MCF 10A (cell line): ENCODE measurements around the gene ELOVL7. TPM values are rescaled to one million over a fixed set of nuclear protein-coding genes. Genes with fewer than 3 reads are reported as not detected.

Source experiments
- BruUV-seq: library from RNA; stranded (reverse); fragments of 400-500 nt; replicated peaks from 2 replicates; lab custom pipeline; 2021; lab: Mats Ljungman, UMichigan
- CTCF ChIA-PET: fragments of 300-600 bp; sonication (Branson Sonifier 250); formaldehyde crosslinking; extraction: SDS; loops from one replicate; lab custom pipeline; 2021; ENCODE audit warnings: antibody characterized with exemption, inconsistent platforms; lab: Yijun Ruan, JAX
- POLR2A ChIA-PET: fragments of 300-600, 350-650 bp; sonication (Branson Sonifier 250); formaldehyde crosslinking; extraction: SDS; loops from one replicate; lab custom pipeline; 2020; ENCODE audit warnings: antibody characterized with exemption, inconsistent platforms; lab: Yijun Ruan, JAX
- DNase-seq: peaks from one replicate; pipeline ENCODE4 v3.0.0-alpha.2; 2018; ENCODE audit not compliant: unreplicated experiment
- H3K27ac Mint-ChIP-seq: one replicate; pipeline ENCODE4 v1.8.0; 2022; ENCODE audit warnings: mild to moderate bottlenecking, low read depth, mixed read lengths; ENCODE audit not compliant: unreplicated experiment
- H3K27me3 Mint-ChIP-seq: one replicate; pipeline ENCODE4 v1.8.0; 2022; ENCODE audit warnings: mixed read lengths; ENCODE audit not compliant: insufficient read depth, unreplicated experiment
- H3K36me3 Mint-ChIP-seq: one replicate; pipeline ENCODE4 v1.8.0; 2022; ENCODE audit warnings: mild to moderate bottlenecking, moderate library complexity, mixed read lengths; ENCODE audit not compliant: insufficient read depth, unreplicated experiment
- H3K4me1 Mint-ChIP-seq: one replicate; pipeline ENCODE4 v1.8.0; 2022; ENCODE audit warnings: mixed read lengths; ENCODE audit not compliant: insufficient read depth, unreplicated experiment
- H3K4me3 Mint-ChIP-seq: one replicate; pipeline ENCODE4 v1.8.0; 2022; ENCODE audit warnings: mild to moderate bottlenecking, moderate library complexity, mixed read lengths; ENCODE audit not compliant: unreplicated experiment
- H3K9me3 Mint-ChIP-seq: one replicate; pipeline ENCODE4 v1.8.0; 2022; ENCODE audit warnings: mixed read lengths; ENCODE audit not compliant: unreplicated experiment
- intact Hi-C: fragments of 100-400 bp; cut with micrococcal nuclease; formaldehyde crosslinking; loops from 2 replicates; pipeline ENCODE4 v1.14.1; 2022
- total RNA-seq: library from RNA; stranded (reverse); gene quantifications from 2 replicates; pipeline ENCODE4 v1.2.3, GENCODE V29; 2022
- TF ChIP-seq, protein P1 (sequence below): fragments of 200-600 bp; IDR thresholded peaks from one replicate; pipeline ENCODE4 v1.8.0; 2022; ENCODE audit warnings: antibody characterized with exemption, mild to moderate bottlenecking; ENCODE audit not compliant: unreplicated experiment

Gene ELOVL7
- total RNA-seq, 1 experiment from 2014 or later = 10.3 TPM

DNA sequence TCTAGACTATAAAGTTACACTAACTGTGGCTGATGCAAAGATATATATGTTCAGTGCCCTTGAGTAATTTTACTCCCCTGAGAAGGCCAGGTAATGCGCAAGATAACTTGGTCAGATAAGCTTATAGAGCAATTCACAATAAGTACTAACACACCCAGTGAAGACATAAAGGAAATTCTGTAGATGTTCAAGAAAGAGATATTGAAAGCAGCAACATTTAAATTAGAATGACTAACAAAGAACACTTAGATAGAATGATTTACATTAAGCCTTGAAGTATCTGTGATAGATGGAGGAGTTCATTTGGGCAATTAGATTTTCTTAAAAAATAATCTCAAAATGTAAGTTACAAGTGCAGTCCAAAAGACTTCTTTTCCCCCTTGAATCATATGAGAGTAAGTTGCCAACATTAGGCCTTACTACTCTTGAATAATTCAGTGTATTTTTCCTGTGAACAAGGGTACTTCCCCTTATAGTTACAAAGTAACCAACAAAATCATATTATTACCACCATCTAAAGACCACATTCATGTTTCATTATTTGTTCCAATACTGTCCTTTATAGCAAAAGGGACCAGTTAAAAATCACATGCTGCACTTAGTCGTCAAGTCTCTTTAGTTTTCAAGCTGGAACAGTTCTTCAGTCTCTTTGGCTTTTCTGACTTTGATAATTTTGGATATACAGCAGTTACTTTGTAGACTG is 44.4 kb upstream of the ELOVL7 start:
- Mint-ChIP-seq H3K4me1 (no peaks in the 10 kb centered on the region), H3K27ac (no peak overlapping the region), H3K4me3 (no peak overlapping the region), H3K9me3 (no peaks in the 10 kb centered on the region), H3K36me3 (peaks cover 12% of the 10 kb centered on the region), H3K27me3 (no peaks in the 10 kb centered on the region)
- no peak for DNase-seq
- intact Hi-C loops = no loop called here
- ChIA-PET POLR2A (no interaction called here), CTCF (no interaction called here)
- TF ChIP-seq, protein P1, sequence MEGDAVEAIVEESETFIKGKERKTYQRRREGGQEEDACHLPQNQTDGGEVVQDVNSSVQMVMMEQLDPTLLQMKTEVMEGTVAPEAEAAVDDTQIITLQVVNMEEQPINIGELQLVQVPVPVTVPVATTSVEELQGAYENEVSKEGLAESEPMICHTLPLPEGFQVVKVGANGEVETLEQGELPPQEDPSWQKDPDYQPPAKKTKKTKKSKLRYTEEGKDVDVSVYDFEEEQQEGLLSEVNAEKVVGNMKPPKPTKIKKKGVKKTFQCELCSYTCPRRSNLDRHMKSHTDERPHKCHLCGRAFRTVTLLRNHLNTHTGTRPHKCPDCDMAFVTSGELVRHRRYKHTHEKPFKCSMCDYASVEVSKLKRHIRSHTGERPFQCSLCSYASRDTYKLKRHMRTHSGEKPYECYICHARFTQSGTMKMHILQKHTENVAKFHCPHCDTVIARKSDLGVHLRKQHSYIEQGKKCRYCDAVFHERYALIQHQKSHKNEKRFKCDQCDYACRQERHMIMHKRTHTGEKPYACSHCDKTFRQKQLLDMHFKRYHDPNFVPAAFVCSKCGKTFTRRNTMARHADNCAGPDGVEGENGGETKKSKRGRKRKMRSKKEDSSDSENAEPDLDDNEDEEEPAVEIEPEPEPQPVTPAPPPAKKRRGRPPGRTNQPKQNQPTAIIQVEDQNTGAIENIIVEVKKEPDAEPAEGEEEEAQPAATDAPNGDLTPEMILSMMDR = no peak
- BruUV-seq = no TSS peak

DNA sequence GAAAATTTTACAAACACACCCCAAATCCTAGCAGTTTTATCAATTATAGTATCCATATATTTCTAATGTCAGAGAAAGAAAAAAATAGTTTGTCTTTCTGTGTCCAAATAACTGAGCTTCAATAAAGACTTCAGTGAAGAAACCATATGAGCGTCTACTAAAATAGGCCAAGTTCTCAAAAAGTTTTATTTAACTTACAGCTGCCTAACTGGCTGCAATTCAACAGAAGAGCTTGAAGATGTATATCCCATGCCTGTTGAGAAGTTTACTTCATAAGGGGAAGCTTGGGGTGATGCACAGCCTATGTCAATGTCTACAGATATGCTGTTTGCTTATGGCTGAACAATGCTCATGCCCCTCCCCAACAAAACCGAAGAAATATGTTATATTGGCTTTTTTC is 43.7 kb upstream of the ELOVL7 start:
- no TSS peak for BruUV-seq
- no peak overlapping the region for H3K27ac Mint-ChIP-seq
- peaks cover 7% of the 10 kb centered on the region for H3K36me3 Mint-ChIP-seq
- no peaks in the 10 kb centered on the region for H3K9me3 Mint-ChIP-seq
- ChIA-PET POLR2A (no interaction called here), CTCF (interaction anchor here (1.2 kb wide), 1 partner anchor 40 kb away, joined by 3 read pairs; no protein-coding TSS in a partner anchor)
- H3K4me3 Mint-ChIP-seq = no peak overlapping the region
- no peaks in the 10 kb centered on the region for H3K4me1 Mint-ChIP-seq
- H3K27me3 Mint-ChIP-seq = no peaks in the 10 kb centered on the region
- TF ChIP-seq, protein P1 = no peak
- intact Hi-C loops = no loop called here
- no peak for DNase-seq

DNA sequence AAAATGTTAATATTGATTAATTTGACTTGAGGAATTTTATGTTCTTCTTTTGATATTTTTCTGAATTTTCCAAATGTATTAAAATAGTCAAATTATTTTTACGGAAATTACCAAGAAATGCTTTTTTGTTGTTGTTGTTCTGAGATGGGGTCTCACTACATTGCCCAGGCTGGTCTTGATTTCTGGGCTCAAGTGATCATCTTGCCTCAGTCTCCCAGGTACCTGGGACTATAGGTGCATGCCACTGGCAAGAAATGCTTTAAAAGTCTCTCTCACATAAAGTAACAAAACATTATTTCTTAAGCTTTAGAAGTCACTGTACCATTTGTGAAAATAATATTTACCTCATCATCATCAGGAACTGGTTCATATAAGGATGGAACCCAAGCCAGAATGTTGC is 43.0 kb upstream of the ELOVL7 start:
- CTCF ChIA-PET = interaction anchor here (1.2 kb wide), 1 partner anchor 41 kb away, joined by 3 read pairs; no protein-coding TSS in a partner anchor
- H3K27ac Mint-ChIP-seq = no peak overlapping the region

DNA sequence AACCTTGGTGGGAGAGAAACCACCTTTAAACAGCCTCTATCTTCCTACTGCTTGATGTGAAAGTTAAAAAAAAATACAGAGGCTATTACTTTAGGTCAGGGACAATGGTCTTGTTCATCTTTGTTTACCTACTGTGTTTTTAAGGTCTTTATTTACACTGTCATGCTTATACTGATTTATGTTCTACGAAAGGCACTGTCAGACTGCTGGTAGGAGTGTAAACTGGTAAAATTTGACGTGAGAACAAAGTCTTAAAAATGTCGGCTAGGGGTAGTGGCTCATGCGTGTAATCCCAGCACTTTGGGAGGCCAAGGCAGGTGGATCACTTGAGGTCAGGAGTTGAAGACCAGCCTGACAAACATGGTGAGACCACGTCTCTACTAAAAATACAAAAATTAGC is 42.1 kb upstream of the ELOVL7 start:
- CTCF ChIA-PET = no interaction called here
- intact Hi-C loops = no loop called here
- Mint-ChIP-seq H3K27me3 (no peaks in the 10 kb centered on the region), H3K27ac (no peak overlapping the region), H3K4me1 (no peaks in the 10 kb centered on the region), H3K4me3 (no peak overlapping the region), H3K9me3 (no peaks in the 10 kb centered on the region), H3K36me3 (no peaks in the 10 kb centered on the region)
- BruUV-seq = no TSS peak
- POLR2A ChIA-PET = no interaction called here
- no peak for DNase-seq
- TF ChIP-seq, protein P1 = no peak

More for the DNA sequence above, 43.0 kb upstream of the ELOVL7 start:
- no peak overlapping the region for H3K4me3 Mint-ChIP-seq
- DNase-seq = no peak
- BruUV-seq = no TSS peak
- H3K27me3 Mint-ChIP-seq = no peaks in the 10 kb centered on the region
- POLR2A ChIA-PET = no interaction called here
- intact Hi-C loops = no loop called here
- TF ChIP-seq, protein P1 = no peak
- H3K36me3 Mint-ChIP-seq = peaks cover 7% of the 10 kb centered on the region
- H3K9me3 Mint-ChIP-seq = no peaks in the 10 kb centered on the region
- no peaks in the 10 kb centered on the region for H3K4me1 Mint-ChIP-seq
